Measurements from ENCODE around the gene EPB41. TPM values are rescaled to one million over a fixed set of nuclear protein-coding genes. Genes with fewer than 3 reads are reported as not detected.

EPB41 gene
- total RNA-seq, 1 experiment from 2014 or later = 41.7 TPM

DNA sequence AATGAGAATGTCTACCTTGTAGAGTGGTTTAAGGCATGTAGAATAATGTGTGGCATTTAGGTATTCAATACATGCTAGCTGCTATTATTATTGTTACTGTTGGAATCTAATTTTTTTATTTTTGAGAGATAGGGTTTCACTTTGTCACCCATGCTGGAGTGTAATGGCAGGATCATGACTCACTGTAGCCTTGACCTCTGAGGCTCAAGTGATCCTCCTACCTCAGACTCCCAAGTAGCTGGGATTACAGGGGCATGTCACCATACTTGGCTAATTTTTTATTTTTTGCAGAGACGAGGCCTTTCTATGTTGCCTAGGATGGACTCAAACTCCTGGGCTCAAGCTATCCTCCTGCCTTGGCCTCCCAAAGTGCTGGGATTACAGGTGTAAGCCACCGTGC, 61.9 kb downstream of the EPB41 start:
- ChIA-PET POLR2A (no interaction called here), RAD21 (ENCODE audit: low non-redundant PET in 1 of 2, low total read pairs in 2 of 2, uncharacterized antibody in 2 of 2, unreplicated experiment in 2 of 2) (no interaction called here), CTCF (interaction anchor here (0.6 kb wide), 1 partner anchor 52 kb away, joined by 3 read pairs; no protein-coding TSS in a partner anchor)
- peaks cover 35 to 40% of the 10 kb centered on the region in 2 experiments for H3K4me1 ChIP-seq (ENCODE audit: control insufficient read depth in 1 of 2, insufficient read depth in 2 of 2, low read length in 2 of 2)
- no peak overlapping the region for H3K4me3 ChIP-seq (replicated peaks in 1 of 2; ENCODE audit: low read depth in 1 of 2, low read length in 2 of 2)
- intact Hi-C loops (cut with micrococcal nuclease) = no loop called here
- H3K79me2 ChIP-seq (ENCODE audit: insufficient read depth, low read length) = no peaks in the 10 kb centered on the region
- H4K20me1 ChIP-seq (ENCODE audit: insufficient read depth) = no peaks in the 10 kb centered on the region
- H3K4me2 ChIP-seq (ENCODE audit: low read length) = 0 out of 2 replicates have a peak overlapping the region, but pooled peaks have one; percentile 1
- H3K9ac ChIP-seq (ENCODE audit: low read length) = no peak overlapping the region
- H3K9me3 ChIP-seq (ENCODE audit: control insufficient read depth in 1 of 2, insufficient read depth in 1 of 2, low read depth in 1 of 2, low read length in 2 of 2) = no peaks in the 10 kb centered on the region
- DNase-seq (ENCODE audit: low read depth, low spot score) = no peak
- no peaks in the 10 kb centered on the region for H3K9me2 ChIP-seq (ENCODE audit: insufficient read depth)
- TF ChIP-seq FOSL1 (IDR thresholded peaks at IDR 0.05; ENCODE audit: low read depth) (0 out of 2 replicates have a peak, but pooled peaks have one; percentile 18), ZFX (IDR thresholded peaks at IDR 0.05) (no peak), CBX3 (IDR thresholded peaks at IDR 0.05; ENCODE audit: low read depth) (0 out of 2 replicates have a peak, but pooled peaks have one; percentile 25), POLR2AphosphoS5 (IDR thresholded peaks at IDR 0.05; ENCODE audit: low read depth, low read length) (no peak), SIN3A (IDR thresholded peaks at IDR 0.05; ENCODE audit: low read depth) (no peak), CEBPB (IDR thresholded peaks at IDR 0.05; ENCODE audit: low read depth) (no peak), SP1 (IDR thresholded peaks at IDR 0.05; ENCODE audit: low read depth) (no peak), EGR1 (IDR thresholded peaks at IDR 0.05; ENCODE audit: low read depth) (no peak), EZH2phosphoT487 (IDR thresholded peaks at IDR 0.05; ENCODE audit: borderline replicate concordance) (no peak), SRF (IDR thresholded peaks at IDR 0.05; ENCODE audit: low read depth) (no peak)
- TF ChIP-seq, protein P1, sequence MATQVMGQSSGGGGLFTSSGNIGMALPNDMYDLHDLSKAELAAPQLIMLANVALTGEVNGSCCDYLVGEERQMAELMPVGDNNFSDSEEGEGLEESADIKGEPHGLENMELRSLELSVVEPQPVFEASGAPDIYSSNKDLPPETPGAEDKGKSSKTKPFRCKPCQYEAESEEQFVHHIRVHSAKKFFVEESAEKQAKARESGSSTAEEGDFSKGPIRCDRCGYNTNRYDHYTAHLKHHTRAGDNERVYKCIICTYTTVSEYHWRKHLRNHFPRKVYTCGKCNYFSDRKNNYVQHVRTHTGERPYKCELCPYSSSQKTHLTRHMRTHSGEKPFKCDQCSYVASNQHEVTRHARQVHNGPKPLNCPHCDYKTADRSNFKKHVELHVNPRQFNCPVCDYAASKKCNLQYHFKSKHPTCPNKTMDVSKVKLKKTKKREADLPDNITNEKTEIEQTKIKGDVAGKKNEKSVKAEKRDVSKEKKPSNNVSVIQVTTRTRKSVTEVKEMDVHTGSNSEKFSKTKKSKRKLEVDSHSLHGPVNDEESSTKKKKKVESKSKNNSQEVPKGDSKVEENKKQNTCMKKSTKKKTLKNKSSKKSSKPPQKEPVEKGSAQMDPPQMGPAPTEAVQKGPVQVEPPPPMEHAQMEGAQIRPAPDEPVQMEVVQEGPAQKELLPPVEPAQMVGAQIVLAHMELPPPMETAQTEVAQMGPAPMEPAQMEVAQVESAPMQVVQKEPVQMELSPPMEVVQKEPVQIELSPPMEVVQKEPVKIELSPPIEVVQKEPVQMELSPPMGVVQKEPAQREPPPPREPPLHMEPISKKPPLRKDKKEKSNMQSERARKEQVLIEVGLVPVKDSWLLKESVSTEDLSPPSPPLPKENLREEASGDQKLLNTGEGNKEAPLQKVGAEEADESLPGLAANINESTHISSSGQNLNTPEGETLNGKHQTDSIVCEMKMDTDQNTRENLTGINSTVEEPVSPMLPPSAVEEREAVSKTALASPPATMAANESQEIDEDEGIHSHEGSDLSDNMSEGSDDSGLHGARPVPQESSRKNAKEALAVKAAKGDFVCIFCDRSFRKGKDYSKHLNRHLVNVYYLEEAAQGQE (IDR thresholded peaks at IDR 0.05; ENCODE audit: low read depth) = no peak
- TF ChIP-seq, protein P2, sequence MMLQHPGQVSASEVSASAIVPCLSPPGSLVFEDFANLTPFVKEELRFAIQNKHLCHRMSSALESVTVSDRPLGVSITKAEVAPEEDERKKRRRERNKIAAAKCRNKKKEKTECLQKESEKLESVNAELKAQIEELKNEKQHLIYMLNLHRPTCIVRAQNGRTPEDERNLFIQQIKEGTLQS (IDR thresholded peaks at IDR 0.05) = no peak
- H3K27ac ChIP-seq (ENCODE audit: low read depth, low read length) = no peak overlapping the region
- no peaks in the 10 kb centered on the region for H3K36me3 ChIP-seq (ENCODE audit: control insufficient read depth in 1 of 2, insufficient read depth in 2 of 2, low read length in 2 of 2)
- H3K27me3 ChIP-seq (ENCODE audit: insufficient read depth, low read length) = no peaks in the 10 kb centered on the region
- no peak overlapping the region for H2AFZ ChIP-seq (ENCODE audit: low read depth, low read length, poor library complexity, severe bottlenecking)
- ATAC-seq = no peak
- BruUV-seq (replicated peaks) = no TSS peak
